Measurements from ENCODE around the gene ARHGEF2.

The ARHGEF2 gene

GRCh38 chr1:156001021-156001661, 22.8 kb upstream of the ARHGEF2 start:
- Histone ChIP-seq H2BK5ac (ENCODE audit: low read depth, low read length, poor library complexity) (no peak overlapping the region), H3K79me1 (ENCODE audit: low read length) (no peaks in the 10 kb centered on the region), H3K4me1 (ENCODE audit: control insufficient read depth in 1 of 2, insufficient read depth in 2 of 2, low read length in 2 of 2) (no peaks in the 10 kb centered on the region), H3K27me3 (ENCODE audit: insufficient read depth, low read length) (no peaks in the 10 kb centered on the region), H2BK12ac (ENCODE audit: low read length) (no peak overlapping the region), H3K79me2 (ENCODE audit: control insufficient read depth, insufficient read depth, low read length, poor library complexity) (no peaks in the 10 kb centered on the region), H3K14ac (ENCODE audit: low read length) (no peak overlapping the region), H3K4ac (ENCODE audit: low read depth, low read length) (no peak overlapping the region), H3K4me2 (ENCODE audit: low read length) (no peak overlapping the region), H3K18ac (ENCODE audit: low read length) (no peak overlapping the region), H4K8ac (ENCODE audit: low read depth, low read length) (no peak overlapping the region), H3K9ac (ENCODE audit: low read length) (no peak overlapping the region), H2AFZ (ENCODE audit: insufficient read depth, low read length, poor library complexity) (no peak overlapping the region), H4K91ac (ENCODE audit: low read depth, low read length) (no peak overlapping the region), H3K36me3 (ENCODE audit: control insufficient read depth in 1 of 2, insufficient read depth in 2 of 2, low read length in 2 of 2) (no peaks in the 10 kb centered on the region), H2BK120ac (ENCODE audit: insufficient read depth, low read length, poor library complexity) (no peak overlapping the region), H2AK5ac (ENCODE audit: low read length) (no peak overlapping the region), H4K12ac (ENCODE audit: low read depth, low read length) (no peak overlapping the region), H3K23ac (ENCODE audit: low read length) (no peak overlapping the region), H3K4me3 (ENCODE audit: low read depth, low read length) (no peak overlapping the region), H3K9me3 (ENCODE audit: insufficient read depth, low read depth, low read length) (no peaks in the 10 kb centered on the region), H3K27ac (ENCODE audit: low read depth, low read length) (no peak overlapping the region)
- no CpG with 5 or more reads among the region's 10 CpGs for WGBS (ENCODE audit: extremely low coverage, insufficient coverage, insufficient read length)
- no peak for DNase-seq

- Histone ChIP-seq H3K18ac (ENCODE audit: low read length) (no peak overlapping the region), H3K4me2 (ENCODE audit: low read length) (no peak overlapping the region), H3K27ac (ENCODE audit: low read depth, low read length) (no peak overlapping the region), H3K4ac (ENCODE audit: low read depth, low read length) (no peak overlapping the region), H3K27me3 (ENCODE audit: insufficient read depth, low read length) (no peaks in the 10 kb centered on the region), H3K4me1 (ENCODE audit: control insufficient read depth in 1 of 2, insufficient read depth in 2 of 2, low read length in 2 of 2) (no peaks in the 10 kb centered on the region), H2BK12ac (ENCODE audit: low read length) (no peak overlapping the region), H2BK5ac (ENCODE audit: low read depth, low read length, poor library complexity) (no peak overlapping the region), H3K14ac (ENCODE audit: low read length) (no peak overlapping the region), H3K4me3 (ENCODE audit: low read depth, low read length) (no peak overlapping the region), H3K36me3 (ENCODE audit: control insufficient read depth in 1 of 2, insufficient read depth in 2 of 2, low read length in 2 of 2) (no peaks in the 10 kb centered on the region), H3K23ac (ENCODE audit: low read length) (no peak overlapping the region), H2AK5ac (ENCODE audit: low read length) (no peak overlapping the region), H3K9ac (ENCODE audit: low read length) (no peak overlapping the region), H3K9me3 (ENCODE audit: insufficient read depth, low read depth, low read length) (no peaks in the 10 kb centered on the region), H2BK120ac (ENCODE audit: insufficient read depth, low read length, poor library complexity) (no peak overlapping the region), H3K79me1 (ENCODE audit: low read length) (no peaks in the 10 kb centered on the region), H4K8ac (ENCODE audit: low read depth, low read length) (no peak overlapping the region), H4K12ac (ENCODE audit: low read depth, low read length) (no peak overlapping the region), H4K91ac (ENCODE audit: low read depth, low read length) (no peak overlapping the region), H2AFZ (ENCODE audit: insufficient read depth, low read length, poor library complexity) (no peak overlapping the region), H3K79me2 (ENCODE audit: control insufficient read depth, insufficient read depth, low read length, poor library complexity) (no peaks in the 10 kb centered on the region)
- no peak for DNase-seq
- no CpG with 5 or more reads among the region's 1 CpG for WGBS (ENCODE audit: extremely low coverage, insufficient coverage, insufficient read length)
Observed at GRCh38 chr1:155999964-156000363, 21.6 kb upstream of the ARHGEF2 start.

GRCh38 chr1:155996166-155996565, 17.8 kb upstream of the ARHGEF2 start:
- H3K79me1 ChIP-seq (ENCODE audit: low read length): no peaks in the 10 kb centered on the region
- no peak overlapping the region for H3K4me3 ChIP-seq (ENCODE audit: low read depth, low read length)
- no peak overlapping the region for H3K9ac ChIP-seq (ENCODE audit: low read length)
- WGBS (ENCODE audit: extremely low coverage, insufficient coverage, insufficient read length): no CpG with 5 or more reads among the region's 2 CpGs
- no peaks in the 10 kb centered on the region for H3K9me3 ChIP-seq (ENCODE audit: insufficient read depth, low read depth, low read length)
- no peak overlapping the region for H3K4ac ChIP-seq (ENCODE audit: low read depth, low read length)
- H3K4me2 ChIP-seq (ENCODE audit: low read length): no peak overlapping the region
- no peak overlapping the region for H2BK12ac ChIP-seq (ENCODE audit: low read length)
- H3K18ac ChIP-seq (ENCODE audit: low read length): no peak overlapping the region
- no peak overlapping the region for H2BK5ac ChIP-seq (ENCODE audit: low read depth, low read length, poor library complexity)
- no peak overlapping the region for H2BK120ac ChIP-seq (ENCODE audit: insufficient read depth, low read length, poor library complexity)
- H2AFZ ChIP-seq (ENCODE audit: insufficient read depth, low read length, poor library complexity): no peak overlapping the region
- H4K12ac ChIP-seq (ENCODE audit: low read depth, low read length): no peak overlapping the region
- no peak overlapping the region for H3K23ac ChIP-seq (ENCODE audit: low read length)
- no peak overlapping the region for H2AK5ac ChIP-seq (ENCODE audit: low read length)
- H3K79me2 ChIP-seq (ENCODE audit: control insufficient read depth, insufficient read depth, low read length, poor library complexity): no peaks in the 10 kb centered on the region
- H3K4me1 ChIP-seq (ENCODE audit: control insufficient read depth in 1 of 2, insufficient read depth in 2 of 2, low read length in 2 of 2): no peaks in the 10 kb centered on the region
- H3K27me3 ChIP-seq (ENCODE audit: insufficient read depth, low read length): peaks cover 2% of the 10 kb centered on the region
- H3K14ac ChIP-seq (ENCODE audit: low read length): no peak overlapping the region
- no peak overlapping the region for H4K8ac ChIP-seq (ENCODE audit: low read depth, low read length)
- no peak overlapping the region for H3K27ac ChIP-seq (ENCODE audit: low read depth, low read length)
- no peak overlapping the region for H4K91ac ChIP-seq (ENCODE audit: low read depth, low read length)
- DNase-seq: no peak
- H3K36me3 ChIP-seq (ENCODE audit: control insufficient read depth in 1 of 2, insufficient read depth in 2 of 2, low read length in 2 of 2): no peaks in the 10 kb centered on the region

DNA sequence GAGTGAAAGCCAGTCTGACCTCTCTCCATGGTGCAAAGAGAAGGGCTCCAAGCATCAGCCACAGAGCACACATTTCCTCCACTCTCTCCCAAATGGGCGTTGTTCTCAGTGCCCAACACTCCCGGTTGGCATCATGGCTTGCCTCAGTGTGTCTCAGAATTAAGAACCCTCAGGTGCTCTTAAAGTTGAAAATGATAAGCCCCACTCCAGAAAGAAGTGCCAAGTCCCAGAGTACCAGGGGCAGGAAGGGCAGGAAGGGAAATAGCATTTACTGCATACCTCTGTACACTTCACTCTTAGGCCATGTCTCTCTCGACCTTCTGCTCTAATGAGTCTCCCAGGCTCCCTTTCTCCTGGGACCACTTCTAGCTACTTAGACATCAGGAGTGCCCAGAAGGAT, 15.2 kb upstream of the ARHGEF2 start:
- no peak overlapping the region for H3K18ac ChIP-seq (ENCODE audit: low read length)
- H3K4me3 ChIP-seq (ENCODE audit: low read depth, low read length): no peak overlapping the region
- H2AFZ ChIP-seq (ENCODE audit: insufficient read depth, low read length, poor library complexity): no peak overlapping the region
- no peak overlapping the region for H4K12ac ChIP-seq (ENCODE audit: low read depth, low read length)
- no peak overlapping the region for H3K23ac ChIP-seq (ENCODE audit: low read length)
- H3K9me3 ChIP-seq (ENCODE audit: insufficient read depth, low read depth, low read length): no peaks in the 10 kb centered on the region
- WGBS (ENCODE audit: extremely low coverage, insufficient coverage, insufficient read length): no CpG with 5 or more reads among the region's 3 CpGs
- H3K79me1 ChIP-seq (ENCODE audit: low read length): no peaks in the 10 kb centered on the region
- H2BK120ac ChIP-seq (ENCODE audit: insufficient read depth, low read length, poor library complexity): no peak overlapping the region
- H3K4ac ChIP-seq (ENCODE audit: low read depth, low read length): no peak overlapping the region
- H2BK12ac ChIP-seq (ENCODE audit: low read length): no peak overlapping the region
- no peaks in the 10 kb centered on the region for H3K36me3 ChIP-seq (ENCODE audit: control insufficient read depth in 1 of 2, insufficient read depth in 2 of 2, low read length in 2 of 2)
- no peaks in the 10 kb centered on the region for H3K4me1 ChIP-seq (ENCODE audit: control insufficient read depth in 1 of 2, insufficient read depth in 2 of 2, low read length in 2 of 2)
- no peak overlapping the region for H2AK5ac ChIP-seq (ENCODE audit: low read length)
- H3K27ac ChIP-seq (ENCODE audit: low read depth, low read length): no peak overlapping the region
- no peak overlapping the region for H4K8ac ChIP-seq (ENCODE audit: low read depth, low read length)
- H3K79me2 ChIP-seq (ENCODE audit: control insufficient read depth, insufficient read depth, low read length, poor library complexity): no peaks in the 10 kb centered on the region
- H2BK5ac ChIP-seq (ENCODE audit: low read depth, low read length, poor library complexity): no peak overlapping the region
- no peak overlapping the region for H4K91ac ChIP-seq (ENCODE audit: low read depth, low read length)
- H3K27me3 ChIP-seq (ENCODE audit: insufficient read depth, low read length): peaks cover 2% of the 10 kb centered on the region
- no peak overlapping the region for H3K9ac ChIP-seq (ENCODE audit: low read length)
- no peak overlapping the region for H3K4me2 ChIP-seq (ENCODE audit: low read length)
- H3K14ac ChIP-seq (ENCODE audit: low read length): no peak overlapping the region
- no peak for DNase-seq

Data from trophoblast cell (in vitro differentiated cells and primary cell).